Dermis blood vessel endothelial cell (primary cell): ENCODE data around the gene USP7. TPM values are rescaled to one million over a fixed set of nuclear protein-coding genes. Genes with fewer than 3 reads are reported as not detected.

Experiments used
- DNase-seq: peaks from one replicate; pipeline ENCODE4 v3.0.0; 2010
- total RNA-seq: library from RNA; depleted of rRNA; stranded (reverse); fragments of >200 nt; gene quantifications from 2 replicates; pipeline ENCODE4 v1.2.3, GENCODE V29; 2014

USP7 gene
- total RNA-seq, 1 donor from 2014 or later = 61.3 TPM

- DNase-seq = no peak
Observed at GRCh38 chr16:8951447-8952280, 12.0 kb downstream of the USP7 start.

- DNase-seq = no peak
Observed at GRCh38 chr16:8950580-8951077, 13.1 kb downstream of the USP7 start.

- no peak for DNase-seq
Observed at GRCh38 chr16:8949536-8950418, 13.9 kb downstream of the USP7 start.

GRCh38 chr16:8948831-8949230 is 14.9 kb downstream of the USP7 start:
- DNase-seq = no peak

GRCh38 chr16:8948069-8948593 is 15.6 kb downstream of the USP7 start:
- no peak for DNase-seq

- DNase-seq = no peak
Observed at GRCh38 chr16:8946544-8946943, 17.2 kb downstream of the USP7 start.

DNA sequence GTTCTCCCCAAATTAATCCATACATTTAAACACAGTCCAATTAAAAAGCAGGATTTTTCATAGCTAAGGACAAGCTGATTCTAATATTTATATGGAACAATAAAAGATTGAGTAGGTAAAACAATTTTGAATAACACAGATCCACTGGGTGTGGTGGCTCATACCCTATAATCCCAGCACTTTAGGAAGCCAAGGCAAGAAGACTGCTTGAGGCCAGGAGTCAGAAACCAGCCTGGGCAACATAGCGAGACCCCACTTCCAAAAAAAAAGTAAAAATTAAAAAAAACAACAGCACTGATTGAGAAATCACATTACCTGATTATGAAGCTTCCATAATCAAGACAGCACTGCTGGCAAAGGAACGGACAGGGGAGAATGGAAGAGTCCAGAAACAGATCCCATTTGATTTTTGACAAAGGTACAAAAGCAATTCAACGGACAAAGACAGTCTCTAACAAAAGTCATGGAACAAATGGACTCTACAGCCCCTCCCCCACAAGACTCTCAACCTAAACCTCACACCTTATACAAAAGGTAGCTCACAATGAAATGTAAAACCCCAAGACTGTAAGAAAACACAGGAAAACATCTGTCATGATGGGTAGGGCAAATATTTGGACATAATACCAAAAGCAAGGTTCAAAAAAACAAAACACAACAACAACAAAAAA is 17.9 kb downstream of the USP7 start:
- no peak for DNase-seq

- no peak for DNase-seq
Observed at GRCh38 chr16:8943966-8944759, 19.5 kb downstream of the USP7 start.

GRCh38 chr16:8943001-8943763 is 20.5 kb downstream of the USP7 start:
- no peak for DNase-seq

DNA sequence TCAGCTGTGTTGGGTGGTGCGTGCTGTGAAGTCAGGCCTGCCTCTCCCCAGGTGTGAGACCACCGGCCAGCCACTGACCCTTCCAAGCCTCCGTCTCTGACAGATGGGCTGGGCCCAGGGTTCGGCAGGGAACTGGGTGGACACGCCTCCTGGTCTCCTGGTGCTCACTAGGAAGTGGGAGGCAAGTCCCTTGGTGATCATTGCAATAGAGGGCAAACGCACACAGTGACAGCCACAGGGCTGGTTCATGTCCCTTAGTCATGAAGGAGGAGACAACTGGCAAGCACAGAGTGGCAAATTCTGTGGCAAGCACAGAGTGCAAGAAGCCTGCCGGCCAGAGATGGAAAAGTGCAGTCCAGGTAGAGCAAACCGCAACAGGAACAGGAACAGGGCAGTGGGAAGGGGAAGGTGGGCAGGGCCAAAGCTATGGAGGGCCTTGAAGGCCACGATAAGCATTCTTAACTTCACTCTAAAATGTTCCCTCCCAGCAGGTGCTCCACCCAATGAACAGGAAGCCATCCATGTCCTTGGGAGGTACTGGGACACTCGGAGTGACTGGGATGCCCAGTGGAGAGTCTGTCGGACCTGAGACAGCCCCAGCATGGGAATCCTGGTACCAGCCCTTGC is 21.9 kb downstream of the USP7 start:
- DNase-seq = no peak

DNA sequence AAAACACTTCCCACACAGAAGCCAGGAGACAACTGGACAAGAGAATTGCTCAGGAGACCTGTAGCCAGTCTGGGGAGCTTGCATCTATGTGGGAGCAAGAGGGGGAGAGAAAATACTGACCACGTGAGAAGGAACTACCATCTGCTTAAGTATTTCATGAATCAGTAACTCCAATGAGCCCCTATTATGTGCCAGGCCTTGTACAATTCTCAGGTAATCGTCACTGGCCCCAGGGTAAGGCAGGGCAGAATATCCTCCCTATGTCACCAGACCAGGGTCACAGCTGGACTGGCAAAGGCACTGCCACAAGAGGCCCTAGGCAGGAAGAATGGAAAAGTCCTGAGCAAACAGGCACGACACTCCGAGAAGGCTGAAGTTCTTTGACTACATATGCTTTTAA is 25.9 kb downstream of the USP7 start:
- DNase-seq = no peak

DNA sequence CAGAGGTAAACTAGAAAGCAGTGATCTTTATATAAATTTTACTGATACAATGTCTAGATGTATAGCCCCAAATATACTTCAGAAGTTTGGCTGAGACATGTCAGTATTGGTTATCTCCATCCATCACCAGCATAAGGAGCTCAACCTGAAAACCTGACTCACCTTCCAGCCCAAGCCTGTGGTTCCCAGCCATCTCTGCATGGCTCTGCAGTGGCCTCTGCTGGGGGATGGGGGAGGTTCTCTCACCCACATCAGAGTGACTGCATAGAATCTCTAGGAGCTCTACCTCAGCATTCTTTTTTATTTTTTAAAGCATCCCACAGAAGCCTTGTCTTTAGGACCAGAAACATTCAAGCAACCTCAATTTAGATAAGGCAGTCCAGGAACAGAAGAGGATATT is 27.3 kb downstream of the USP7 start:
- DNase-seq = peak; percentile 57

DNA sequence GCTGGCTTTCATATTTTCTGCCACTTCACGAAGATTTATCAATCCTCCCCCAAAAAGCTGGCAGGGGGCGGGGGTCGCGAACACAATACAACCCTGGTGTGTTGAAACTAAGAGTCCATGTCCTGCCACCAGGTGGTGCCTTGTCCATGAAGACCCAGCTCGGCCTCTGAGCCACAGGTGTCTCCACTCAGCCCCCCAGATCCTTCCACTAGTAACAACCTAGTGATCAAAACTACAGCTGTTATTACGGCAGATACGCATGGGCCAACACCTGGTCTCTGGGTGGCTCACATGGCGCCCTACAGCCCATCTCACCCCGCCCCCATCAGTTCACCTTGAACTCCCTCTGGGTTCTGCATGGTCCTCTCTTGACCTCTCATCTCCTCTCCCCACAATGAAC is 27.7 kb downstream of the USP7 start:
- peak; percentile 47 for DNase-seq

DNA sequence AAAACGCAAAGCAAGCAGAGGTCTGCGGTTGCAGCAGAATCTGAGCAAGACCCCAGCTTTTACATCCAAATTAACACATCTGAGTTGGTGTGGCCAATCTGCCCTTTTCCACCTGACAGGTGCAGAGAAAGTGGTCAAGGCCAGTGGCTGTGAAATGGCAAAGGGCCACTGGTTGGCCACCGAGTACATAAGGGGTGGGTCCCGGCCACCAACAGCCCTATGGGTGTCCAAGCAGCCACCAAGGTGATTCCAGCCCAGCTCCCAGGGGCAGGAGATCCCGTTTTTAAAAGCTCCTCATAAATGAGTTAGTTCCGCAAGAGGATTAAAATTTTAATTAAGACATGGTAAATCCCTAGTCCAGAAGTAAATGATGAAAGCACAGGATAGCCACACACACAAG is 29.1 kb downstream of the USP7 start:
- no peak for DNase-seq

DNA sequence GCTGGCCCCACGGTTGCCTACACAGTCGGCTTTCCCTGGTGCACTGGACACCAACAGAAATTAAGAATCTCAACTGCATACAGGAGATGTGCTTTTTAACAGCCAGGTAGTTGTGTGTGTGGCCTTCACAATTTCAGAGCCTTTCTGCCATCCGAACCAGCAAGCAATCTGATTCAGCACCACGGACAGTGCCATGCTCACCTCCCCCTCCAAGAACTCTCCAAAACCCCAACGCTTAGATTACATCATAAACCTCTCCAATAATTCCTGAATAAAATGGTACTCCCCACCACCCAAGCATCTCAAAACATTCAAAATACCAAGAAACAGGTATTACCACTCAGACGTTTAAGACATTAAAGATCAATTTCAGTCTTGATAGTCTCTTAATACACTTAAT is 31.8 kb downstream of the USP7 start:
- DNase-seq = peak; percentile 74

GRCh38 chr16:8929086-8929748 is 34.5 kb downstream of the USP7 start:
- no peak for DNase-seq

DNA sequence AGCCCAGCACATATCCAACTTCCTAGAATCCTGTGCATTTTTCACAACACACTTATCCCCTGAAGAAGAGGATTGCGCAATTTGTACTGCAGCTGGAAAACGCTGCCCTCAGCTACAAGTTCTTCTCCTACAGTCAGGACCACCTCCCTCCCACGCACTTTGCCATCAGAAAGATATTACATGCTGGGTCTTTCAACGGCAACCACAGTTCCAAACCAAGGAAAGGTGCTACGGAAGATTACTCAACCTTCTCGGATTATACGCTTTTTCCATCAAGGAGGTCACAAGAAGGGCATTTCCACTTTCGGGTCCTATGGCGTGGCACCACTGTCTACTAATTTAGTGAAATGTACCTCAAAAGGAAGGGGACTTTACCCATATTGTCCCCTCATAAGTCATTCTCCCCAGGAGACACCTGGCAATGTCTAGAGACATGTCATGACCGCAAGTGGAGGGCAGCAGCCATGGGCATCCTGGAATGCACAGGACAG is 35.2 kb downstream of the USP7 start:
- no peak for DNase-seq

GRCh38 chr16:8926827-8927226 is 36.9 kb downstream of the USP7 start:
- no peak for DNase-seq

DNA sequence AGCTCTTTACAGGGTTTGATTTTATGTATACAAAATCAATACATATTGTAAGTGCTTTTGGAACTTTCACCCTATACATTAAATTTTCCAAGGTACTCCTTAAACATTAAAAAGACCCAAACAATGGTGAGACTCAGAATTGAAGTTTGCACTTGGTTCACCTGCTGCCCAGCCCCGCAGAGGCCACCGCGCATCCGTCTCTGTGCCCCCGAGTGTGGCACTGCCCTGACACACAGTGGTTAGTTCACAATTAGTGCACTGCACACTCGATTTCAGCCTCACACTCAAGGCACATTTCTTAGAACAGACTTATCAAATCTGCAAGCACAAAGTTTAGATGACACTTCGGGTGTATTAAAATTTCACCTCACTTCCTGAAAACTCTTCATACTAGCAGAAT is 38.3 kb downstream of the USP7 start:
- DNase-seq = no peak

DNA sequence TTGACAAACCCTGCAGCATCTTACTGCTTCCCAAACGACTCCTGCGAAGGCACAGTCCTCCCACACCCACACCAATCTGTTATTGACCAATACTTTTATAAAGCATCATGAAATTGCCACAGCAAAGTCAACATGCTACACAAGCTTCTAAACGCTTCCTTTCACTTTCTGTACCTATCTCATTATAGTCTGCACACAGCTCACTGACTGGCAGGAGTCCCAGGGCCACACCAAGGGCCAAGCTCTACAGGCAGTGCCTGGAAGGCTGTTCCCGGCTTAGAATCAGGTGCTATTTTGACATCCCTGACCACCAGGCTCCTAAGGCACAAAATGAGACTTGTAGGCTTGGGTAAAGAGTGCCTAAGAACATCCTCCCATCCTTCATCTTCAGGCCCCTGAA is 39.5 kb downstream of the USP7 start:
- DNase-seq = no peak
